Neural progenitor cell (in vitro differentiated cells): Measurements from ENCODE around the gene SLC24A4.

Experiments
- EZH2phosphoT487 ChIP-seq: fragments of 200-600 bp; sonication (generic); IDR thresholded peaks from 2 replicates; pipeline ENCODE4 v1.6.1; 2017; ENCODE audit warnings: antibody characterized with exemption
- TF ChIP-seq, protein P1 (sequence below): fragments of 200-600 bp; sonication (generic); IDR thresholded peaks from 2 replicates; pipeline ENCODE4 v1.5.1; 2017; ENCODE audit warnings: antibody characterized with exemption, mild to moderate bottlenecking

GRCh38 chr14:92328664-92329255 is 5.8 kb downstream of the SLC24A4 start:
- TF ChIP-seq, protein P1, sequence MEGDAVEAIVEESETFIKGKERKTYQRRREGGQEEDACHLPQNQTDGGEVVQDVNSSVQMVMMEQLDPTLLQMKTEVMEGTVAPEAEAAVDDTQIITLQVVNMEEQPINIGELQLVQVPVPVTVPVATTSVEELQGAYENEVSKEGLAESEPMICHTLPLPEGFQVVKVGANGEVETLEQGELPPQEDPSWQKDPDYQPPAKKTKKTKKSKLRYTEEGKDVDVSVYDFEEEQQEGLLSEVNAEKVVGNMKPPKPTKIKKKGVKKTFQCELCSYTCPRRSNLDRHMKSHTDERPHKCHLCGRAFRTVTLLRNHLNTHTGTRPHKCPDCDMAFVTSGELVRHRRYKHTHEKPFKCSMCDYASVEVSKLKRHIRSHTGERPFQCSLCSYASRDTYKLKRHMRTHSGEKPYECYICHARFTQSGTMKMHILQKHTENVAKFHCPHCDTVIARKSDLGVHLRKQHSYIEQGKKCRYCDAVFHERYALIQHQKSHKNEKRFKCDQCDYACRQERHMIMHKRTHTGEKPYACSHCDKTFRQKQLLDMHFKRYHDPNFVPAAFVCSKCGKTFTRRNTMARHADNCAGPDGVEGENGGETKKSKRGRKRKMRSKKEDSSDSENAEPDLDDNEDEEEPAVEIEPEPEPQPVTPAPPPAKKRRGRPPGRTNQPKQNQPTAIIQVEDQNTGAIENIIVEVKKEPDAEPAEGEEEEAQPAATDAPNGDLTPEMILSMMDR = peak; percentile 30
- no peak for TF ChIP-seq EZH2phosphoT487
